OCI-M2 (cell line): ENCODE results near the gene ZIC2.
"Not testable (repeated sequence)": the region's sequence is repeated elsewhere in the genome, so short reads cannot be mapped to it uniquely, and the experiment has no call there.

Experiments
- DNase-seq: peaks from one replicate; lab custom pipeline; 2025; ENCODE audit not compliant: unreplicated experiment; lab: John Stamatoyannopoulos, UW

The ZIC2 gene

GRCh38 chr13:99998261-99998660 lies 16.7 kb downstream of the ZIC2 start:
- DNase-seq: no peak

GRCh38 chr13:100014621-100015020 lies 33.0 kb downstream of the ZIC2 start:
- no peak for DNase-seq

GRCh38 chr13:100019780-100020356 lies 38.3 kb downstream of the ZIC2 start:
- no peak for DNase-seq

GRCh38 chr13:100022798-100023197 lies 41.2 kb downstream of the ZIC2 start:
- DNase-seq: no peak

- DNase-seq: no peak
These were observed 42.4 kb downstream of the ZIC2 start for GRCh38 chr13:100024023-100024422.

- DNase-seq: no peak
These were observed 48.3 kb downstream of the ZIC2 start for GRCh38 chr13:100029933-100030332.

GRCh38 chr13:100032642-100033041 lies 51.1 kb downstream of the ZIC2 start:
- DNase-seq: not testable (repeated sequence)

- DNase-seq: no peak
These were observed 54.4 kb downstream of the ZIC2 start for GRCh38 chr13:100035936-100036335.
